Skeletal muscle satellite cell (primary cell): ENCODE results near the gene IKZF1.

ENCODE experiments used
- H3K27me3 ChIP-seq: 2 replicates; pipeline ENCODE4 v1.7.0; 2013; ENCODE audit warnings: low read length; ENCODE audit not compliant: control insufficient read depth, insufficient read depth
- H3K36me3 ChIP-seq: 2 replicates; pipeline ENCODE4 v1.7.0; 2013; ENCODE audit warnings: mild to moderate bottlenecking, control low read depth, low read length; ENCODE audit not compliant: insufficient read depth
- H3K4me1 ChIP-seq: 2 replicates; pipeline ENCODE4 v1.7.0; 2013; ENCODE audit warnings: low read length; ENCODE audit not compliant: control insufficient read depth, insufficient read depth
- H3K4me2 ChIP-seq: 2 replicates; pipeline ENCODE4 v1.7.0; 2013; ENCODE audit warnings: mild to moderate bottlenecking, low read length
- H3K4me3 ChIP-seq: 2 replicates; pipeline ENCODE4 v1.7.0; 2013; ENCODE audit warnings: low read length
- H3K9ac ChIP-seq: 2 replicates; pipeline ENCODE4 v1.7.0; 2013; ENCODE audit warnings: mild to moderate bottlenecking, low read depth, low read length, moderate library complexity
- H3K9me3 ChIP-seq: replicated peaks from 2 replicates; pipeline ENCODE4 v1.7.0; 2013; ENCODE audit warnings: mild to moderate bottlenecking, control low read depth, low read length

IKZF1 gene

GRCh38 chr7:50397320-50397970 is 92.9 kb downstream of the IKZF1 start:
- Histone ChIP-seq H3K9ac (no peak overlapping the region), H3K36me3 (no peaks in the 10 kb centered on the region), H3K27me3 (peaks cover 43% of the 10 kb centered on the region), H3K4me1 (no peaks in the 10 kb centered on the region), H3K9me3 (no peaks in the 10 kb centered on the region), H3K4me2 (no peak overlapping the region), H3K4me3 (no peak overlapping the region)

GRCh38 chr7:50397971-50398324 is 93.4 kb downstream of the IKZF1 start:
- Histone ChIP-seq H3K27me3 (peaks cover 46% of the 10 kb centered on the region), H3K4me3 (no peak overlapping the region), H3K4me1 (no peaks in the 10 kb centered on the region), H3K4me2 (no peak overlapping the region), H3K36me3 (no peaks in the 10 kb centered on the region), H3K9ac (no peak overlapping the region), H3K9me3 (no peaks in the 10 kb centered on the region)

GRCh38 chr7:50399206-50399605 is 94.7 kb downstream of the IKZF1 start:
- Histone ChIP-seq H3K4me2 (no peak overlapping the region), H3K27me3 (peaks cover 55% of the 10 kb centered on the region), H3K36me3 (no peaks in the 10 kb centered on the region), H3K9me3 (no peaks in the 10 kb centered on the region), H3K4me1 (no peaks in the 10 kb centered on the region), H3K4me3 (no peak overlapping the region), H3K9ac (no peak overlapping the region)

- Histone ChIP-seq H3K9me3 (no peaks in the 10 kb centered on the region), H3K9ac (no peak overlapping the region), H3K27me3 (peaks cover 57% of the 10 kb centered on the region), H3K36me3 (no peaks in the 10 kb centered on the region), H3K4me3 (no peak overlapping the region), H3K4me1 (no peaks in the 10 kb centered on the region), H3K4me2 (no peak overlapping the region)
Measured at GRCh38 chr7:50399635-50400034, 95.1 kb downstream of the IKZF1 start.

- Histone ChIP-seq H3K4me1 (no peaks in the 10 kb centered on the region), H3K9me3 (no peaks in the 10 kb centered on the region), H3K4me2 (no peak overlapping the region), H3K36me3 (no peaks in the 10 kb centered on the region), H3K4me3 (no peak overlapping the region), H3K27me3 (peaks cover 62% of the 10 kb centered on the region), H3K9ac (no peak overlapping the region)
Measured at GRCh38 chr7:50400114-50400513, 95.6 kb downstream of the IKZF1 start.

GRCh38 chr7:50404392-50404791 is 99.9 kb downstream of the IKZF1 start:
- Histone ChIP-seq H3K9me3 (no peaks in the 10 kb centered on the region), H3K9ac (no peak overlapping the region), H3K4me2 (no peak overlapping the region), H3K4me1 (no peaks in the 10 kb centered on the region), H3K36me3 (no peaks in the 10 kb centered on the region), H3K4me3 (no peak overlapping the region), H3K27me3 (peaks cover 61% of the 10 kb centered on the region)

GRCh38 chr7:50405221-50405620 is 100.7 kb downstream of the IKZF1 start:
- Histone ChIP-seq H3K9ac (no peak overlapping the region), H3K4me1 (no peaks in the 10 kb centered on the region), H3K4me3 (no peak overlapping the region), H3K36me3 (no peaks in the 10 kb centered on the region), H3K4me2 (no peak overlapping the region), H3K9me3 (no peaks in the 10 kb centered on the region), H3K27me3 (peaks cover 54% of the 10 kb centered on the region)

- H3K9me3 ChIP-seq, result no peaks in the 10 kb centered on the region
- no peak overlapping the region for H3K9ac ChIP-seq
- no peak overlapping the region for H3K4me3 ChIP-seq
- H3K4me2 ChIP-seq, result no peak overlapping the region
- H3K4me1 ChIP-seq, result no peaks in the 10 kb centered on the region
- no peaks in the 10 kb centered on the region for H3K36me3 ChIP-seq
- peaks cover 46% of the 10 kb centered on the region for H3K27me3 ChIP-seq
Measured at GRCh38 chr7:50406935-50407334, 102.4 kb downstream of the IKZF1 start.

- H3K36me3 ChIP-seq, result no peaks in the 10 kb centered on the region
- no peak overlapping the region for H3K4me2 ChIP-seq
- H3K27me3 ChIP-seq, result peaks cover 22% of the 10 kb centered on the region
- no peaks in the 10 kb centered on the region for H3K9me3 ChIP-seq
- H3K4me3 ChIP-seq, result no peak overlapping the region
- no peaks in the 10 kb centered on the region for H3K4me1 ChIP-seq
- no peak overlapping the region for H3K9ac ChIP-seq
Measured at GRCh38 chr7:50409856-50410745, 105.6 kb downstream of the IKZF1 start.

- peaks cover 32% of the 10 kb centered on the region for H3K27me3 ChIP-seq
- H3K9ac ChIP-seq, result no peak overlapping the region
- H3K36me3 ChIP-seq, result no peaks in the 10 kb centered on the region
- H3K4me3 ChIP-seq, result no peak overlapping the region
- no peak overlapping the region for H3K4me2 ChIP-seq
- no peaks in the 10 kb centered on the region for H3K4me1 ChIP-seq
- H3K9me3 ChIP-seq, result no peaks in the 10 kb centered on the region
Measured at GRCh38 chr7:50411332-50411731, 106.8 kb downstream of the IKZF1 start.

GRCh38 chr7:50412973-50413372 is 108.5 kb downstream of the IKZF1 start:
- Histone ChIP-seq H3K4me2 (no peak overlapping the region), H3K36me3 (no peaks in the 10 kb centered on the region), H3K4me3 (no peak overlapping the region), H3K9ac (no peak overlapping the region), H3K4me1 (no peaks in the 10 kb centered on the region), H3K27me3 (peaks cover 29% of the 10 kb centered on the region), H3K9me3 (no peaks in the 10 kb centered on the region)

GRCh38 chr7:50413561-50413960 is 109.0 kb downstream of the IKZF1 start:
- no peak overlapping the region for H3K4me2 ChIP-seq
- no peaks in the 10 kb centered on the region for H3K36me3 ChIP-seq
- no peaks in the 10 kb centered on the region for H3K9me3 ChIP-seq
- H3K4me1 ChIP-seq, result no peaks in the 10 kb centered on the region
- H3K9ac ChIP-seq, result no peak overlapping the region
- H3K27me3 ChIP-seq, result peaks cover 24% of the 10 kb centered on the region
- no peak overlapping the region for H3K4me3 ChIP-seq
